ENCODE measurements around the gene TCEANC2. TPM values are rescaled to one million over a fixed set of nuclear protein-coding genes. Genes with fewer than 3 reads are reported as not detected.

TCEANC2 gene
- total RNA-seq, 4 donors from 2014 or later: 1.6 to 6.8 (median 3.7) TPM

DNA sequence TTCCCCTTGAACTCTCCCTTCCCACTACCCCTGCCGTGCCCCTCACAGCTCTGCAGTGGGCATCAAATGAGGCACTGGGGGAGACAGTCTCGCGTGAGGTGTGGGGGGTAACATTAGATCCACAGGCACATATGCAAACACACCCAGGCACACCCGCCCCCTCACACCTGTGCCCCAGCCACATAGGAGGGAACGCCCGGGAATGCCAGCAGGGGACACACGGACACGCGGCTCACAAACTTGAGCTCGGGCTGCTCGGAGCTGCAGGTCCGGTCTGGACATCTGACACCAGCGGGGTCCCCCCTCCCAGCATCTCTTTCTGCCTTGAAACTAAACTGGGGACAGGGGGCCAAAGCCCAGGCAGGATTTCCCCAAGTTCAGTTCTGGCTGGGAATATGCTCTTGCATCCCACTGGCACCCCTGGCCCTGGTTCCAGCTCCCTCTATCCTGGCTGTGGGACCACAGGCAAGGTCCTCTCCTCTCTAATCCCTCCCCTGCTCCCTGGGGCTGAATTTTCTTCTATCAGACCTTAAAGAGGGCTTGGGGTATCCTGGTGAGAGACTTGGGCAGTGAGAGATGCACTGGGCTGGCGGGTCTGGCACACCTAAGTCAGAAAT is 68.8 kb downstream of the TCEANC2 start:
- TF ChIP-seq, protein P1, sequence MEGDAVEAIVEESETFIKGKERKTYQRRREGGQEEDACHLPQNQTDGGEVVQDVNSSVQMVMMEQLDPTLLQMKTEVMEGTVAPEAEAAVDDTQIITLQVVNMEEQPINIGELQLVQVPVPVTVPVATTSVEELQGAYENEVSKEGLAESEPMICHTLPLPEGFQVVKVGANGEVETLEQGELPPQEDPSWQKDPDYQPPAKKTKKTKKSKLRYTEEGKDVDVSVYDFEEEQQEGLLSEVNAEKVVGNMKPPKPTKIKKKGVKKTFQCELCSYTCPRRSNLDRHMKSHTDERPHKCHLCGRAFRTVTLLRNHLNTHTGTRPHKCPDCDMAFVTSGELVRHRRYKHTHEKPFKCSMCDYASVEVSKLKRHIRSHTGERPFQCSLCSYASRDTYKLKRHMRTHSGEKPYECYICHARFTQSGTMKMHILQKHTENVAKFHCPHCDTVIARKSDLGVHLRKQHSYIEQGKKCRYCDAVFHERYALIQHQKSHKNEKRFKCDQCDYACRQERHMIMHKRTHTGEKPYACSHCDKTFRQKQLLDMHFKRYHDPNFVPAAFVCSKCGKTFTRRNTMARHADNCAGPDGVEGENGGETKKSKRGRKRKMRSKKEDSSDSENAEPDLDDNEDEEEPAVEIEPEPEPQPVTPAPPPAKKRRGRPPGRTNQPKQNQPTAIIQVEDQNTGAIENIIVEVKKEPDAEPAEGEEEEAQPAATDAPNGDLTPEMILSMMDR (IDR thresholded peaks at IDR 0.05): no peak
- ATAC-seq (ENCODE audit: low FRiP score) (peak; percentile 5), DNase-seq (ENCODE audit: low spot score) (no peak)

DNA sequence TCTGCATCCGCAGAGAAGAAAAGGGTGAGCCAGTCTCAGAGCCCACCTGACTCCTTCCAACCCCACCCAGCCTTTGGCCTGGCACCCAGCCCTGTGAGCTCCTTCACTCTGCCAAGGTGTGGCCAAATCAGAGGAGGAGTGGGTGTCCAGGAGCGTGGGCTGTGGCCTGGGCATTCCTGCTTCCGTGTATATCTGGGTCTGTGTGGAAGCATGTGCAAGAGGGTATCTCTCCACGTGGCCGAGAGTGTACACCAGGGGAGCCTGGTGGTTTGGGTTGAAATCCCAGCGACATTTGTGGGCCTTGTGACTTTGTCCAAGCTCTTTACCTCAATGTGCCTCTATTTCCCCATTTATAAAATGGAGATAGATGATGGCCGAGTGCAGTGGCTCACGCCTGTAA is 69.6 kb downstream of the TCEANC2 start:
- ATAC-seq (ENCODE audit: low FRiP score) (no peak), DNase-seq (ENCODE audit: low spot score) (no peak)
- TF ChIP-seq, protein P1 (IDR thresholded peaks at IDR 0.05): no peak

DNA sequence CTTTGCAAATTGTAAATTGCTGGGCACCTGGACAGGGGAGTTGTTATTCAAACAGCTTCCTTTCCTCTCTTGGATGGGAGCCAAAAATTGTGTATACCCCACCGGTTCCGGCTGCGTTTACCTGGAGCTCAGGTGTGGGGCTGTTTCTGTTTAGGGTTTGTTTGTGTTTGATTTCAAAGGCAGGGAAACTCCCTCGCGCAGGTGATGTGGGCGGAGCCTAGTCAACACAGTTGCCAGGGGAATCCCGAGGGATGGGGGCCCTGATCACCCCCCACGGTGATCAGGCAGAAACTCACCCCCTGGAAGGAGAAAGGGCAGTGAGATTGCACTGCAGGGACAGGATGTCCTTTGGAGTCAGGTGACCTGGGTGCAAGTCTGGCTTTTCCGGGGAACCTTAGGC is 71.1 kb downstream of the TCEANC2 start:
- TF ChIP-seq, protein P1 (IDR thresholded peaks at IDR 0.05): no peak
- no peak for DNase-seq (ENCODE audit: low spot score)
- ATAC-seq (ENCODE audit: low FRiP score): no peak

DNA sequence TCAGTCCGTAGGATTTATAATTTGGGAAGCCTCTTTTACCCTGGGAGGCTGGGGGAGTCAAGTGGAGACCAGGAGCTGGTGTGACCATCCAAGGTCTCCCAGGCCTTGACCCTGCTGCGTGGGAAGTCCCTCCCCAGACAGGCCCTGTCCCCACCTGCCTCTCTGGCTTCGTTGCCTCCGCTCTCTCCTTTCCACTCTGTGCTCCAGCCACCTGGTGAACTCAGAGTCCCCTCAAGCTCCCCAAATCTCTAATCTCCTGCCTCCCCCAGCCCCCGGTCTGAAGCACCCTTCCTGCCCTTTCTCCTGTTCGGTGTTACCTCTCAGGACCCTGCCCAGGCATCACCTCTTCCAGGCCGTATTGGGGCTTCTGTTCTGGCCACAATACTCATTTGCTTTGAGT is 71.5 kb downstream of the TCEANC2 start:
- DNase-seq (ENCODE audit: low spot score) (no peak), ATAC-seq (ENCODE audit: low FRiP score) (no peak)

DNA sequence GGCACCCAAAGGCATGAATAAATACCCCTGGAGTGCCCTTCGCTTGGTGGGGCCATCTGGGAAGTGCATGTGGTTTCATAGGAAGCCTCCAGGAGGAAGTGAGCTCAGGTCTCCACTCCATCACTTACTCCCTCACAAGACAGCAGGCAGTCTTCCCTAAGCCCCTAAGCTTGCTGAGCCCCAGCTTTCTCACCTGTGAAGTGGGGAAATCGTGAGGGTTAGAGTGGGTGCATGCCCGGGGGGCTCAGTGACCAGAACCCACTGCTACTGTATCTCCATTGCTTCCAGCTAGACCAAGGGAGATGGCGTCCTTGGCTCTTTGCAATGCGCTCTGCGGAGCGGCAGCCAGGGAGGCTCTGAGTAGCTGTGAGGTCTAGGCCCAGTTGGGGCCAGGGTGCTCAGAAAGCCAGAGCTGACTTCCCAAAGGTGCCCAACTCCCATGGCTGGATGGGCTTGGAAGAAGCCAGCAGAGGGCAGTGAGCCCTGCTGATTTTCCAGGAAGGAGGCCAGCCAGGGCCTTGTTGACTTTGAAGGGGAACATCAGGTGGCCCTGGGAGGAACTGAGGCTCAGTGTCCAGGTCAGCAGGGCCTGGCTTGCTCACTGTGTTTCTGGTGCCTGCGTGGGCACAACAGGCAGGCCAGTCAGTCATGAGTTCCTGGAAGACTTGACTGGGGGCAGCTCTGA is 72.1 kb downstream of the TCEANC2 start:
- ATAC-seq (ENCODE audit: low FRiP score) (no peak), DNase-seq (ENCODE audit: low spot score) (no peak)
- TF ChIP-seq, protein P1 (IDR thresholded peaks at IDR 0.05): no peak

More for the DNA sequence above, 71.5 kb downstream of the TCEANC2 start:
- TF ChIP-seq, protein P1 (IDR thresholded peaks at IDR 0.05): no peak

DNA sequence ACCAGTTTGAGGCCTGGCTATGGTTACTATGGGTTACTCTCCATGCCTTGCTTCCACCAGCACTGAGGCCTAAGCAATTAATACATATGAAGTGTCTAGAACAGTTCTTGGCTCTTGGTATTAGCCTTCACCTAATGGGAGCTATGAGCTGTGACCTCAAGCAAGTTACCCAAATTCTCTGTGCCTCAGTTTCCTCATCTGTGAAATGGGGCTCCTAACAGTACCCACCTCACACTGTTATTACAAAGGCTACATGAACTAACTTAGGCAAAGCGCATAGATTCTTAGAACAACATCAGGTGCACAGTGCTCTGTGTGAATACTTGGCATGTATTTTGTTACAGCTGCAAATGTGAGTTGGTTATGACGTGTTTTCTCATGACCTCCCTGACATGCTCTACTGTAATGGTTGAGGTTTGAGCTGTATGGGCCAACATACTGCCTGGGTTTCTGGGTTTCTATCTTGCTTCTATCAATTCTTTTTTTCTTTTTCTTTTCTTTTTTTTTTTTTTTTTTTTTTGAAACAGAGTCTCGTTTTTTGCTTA is 72.9 kb downstream of the TCEANC2 start:
- TF ChIP-seq, protein P1 (IDR thresholded peaks at IDR 0.05): no peak
- DNase-seq (ENCODE audit: low spot score): no peak
- ATAC-seq (ENCODE audit: low FRiP score): no peak

Measured in omental fat pad (tissue), 4 donors.